Smooth muscle cell (in vitro differentiated cells): ENCODE data around the gene MLST8. TPM values are rescaled to one million over a fixed set of nuclear protein-coding genes. Genes with fewer than 3 reads are reported as not detected.
"Not testable (repeated sequence)": the region's sequence is repeated elsewhere in the genome, so short reads cannot be mapped to it uniquely, and the experiment has no call there.

Experiments
- DNase-seq: peaks from one replicate; lab custom pipeline; 2025; ENCODE audit not compliant: unreplicated experiment; lab: John Stamatoyannopoulos, UW
- H2AFZ ChIP-seq: fragments of 200-600 bp; sonication (generic); 2 replicates; pipeline ENCODE4 v1.6.0; 2016; ENCODE audit warnings: antibody characterized with exemption, low read depth, mild to moderate bottlenecking
- H3F3A ChIP-seq: fragments of 200-600 bp; sonication (generic); 2 replicates; pipeline ENCODE4 v1.6.0; 2017; ENCODE audit warnings: antibody characterized with exemption, low read depth
- H3K27ac ChIP-seq: fragments of 200-600 bp; sonication (generic); 2 replicates; pipeline ENCODE4 v1.5.1; 2016; ENCODE audit warnings: low read depth, mild to moderate bottlenecking
- H3K27me3 ChIP-seq: fragments of 200-600 bp; sonication (generic); 2 replicates; pipeline ENCODE4 v1.6.1; 2016; ENCODE audit warnings: low read depth, mild to moderate bottlenecking
- H3K36me3 ChIP-seq: fragments of 200-600 bp; sonication (generic); 2 replicates; pipeline ENCODE4 v1.5.1; 2016; ENCODE audit warnings: low read depth
- H3K4me1 ChIP-seq: fragments of 200-600 bp; sonication (generic); 2 replicates; pipeline ENCODE4 v1.5.1; 2016; ENCODE audit warnings: low read depth
- H3K4me2 ChIP-seq: fragments of 200-600 bp; sonication (generic); 2 replicates; pipeline ENCODE4 v1.6.0; 2016; ENCODE audit warnings: mild to moderate bottlenecking
- H3K4me3 ChIP-seq: fragments of 200-600 bp; sonication (generic); 2 replicates; pipeline ENCODE4 v1.5.1; 2016; ENCODE audit warnings: mild to moderate bottlenecking
- H3K79me2 ChIP-seq: fragments of 200-600 bp; sonication (generic); 2 replicates; pipeline ENCODE4 v1.6.0; 2016; ENCODE audit warnings: low read depth, mild to moderate bottlenecking
- H3K9ac ChIP-seq: fragments of 200-600 bp; sonication (generic); 2 replicates; pipeline ENCODE4 v1.6.0; 2016; ENCODE audit warnings: low read depth
- H3K9me3 ChIP-seq: fragments of 200-600 bp; sonication (generic); replicated peaks from 2 replicates; pipeline ENCODE4 v1.5.1; 2016; ENCODE audit warnings: low read depth
- H4K20me1 ChIP-seq: fragments of 200-600 bp; sonication (generic); 2 replicates; pipeline ENCODE4 v1.6.0; 2016; ENCODE audit warnings: low read depth
- WGBS: methylation state at CpG from one replicate; pipeline ENCODE4 v1.1.7; 2016; ENCODE audit warnings: low lambda C conversion rate; 5-methylcytosine and 5-hydroxymethylcytosine counted together
- polyA plus RNA-seq: library from polyadenylated mRNA; unstranded; fragments of >200 nt; fragmentation: Nextera tagmentation; extraction: Ambion mirVana; gene quantifications from 2 replicates; pipeline ENCODE4 v1.2.1, GENCODE V29; 2016
- total RNA-seq: library from RNA; depleted of rRNA; stranded (reverse); fragments of >200 nt; gene quantifications from 2 replicates; pipeline ENCODE4 v1.2.3, GENCODE V29; 2014
- TF ChIP-seq, protein P1 (sequence below): fragments of 200-600 bp; sonication (generic); IDR thresholded peaks from 2 replicates; pipeline ENCODE4 v1.5.1; 2017; ENCODE audit warnings: borderline replicate concordance, mild to moderate bottlenecking, antibody characterized with exemption; ENCODE audit not compliant: insufficient read depth, poor library complexity, severe bottlenecking

The MLST8 gene
- total and polyA plus RNA-seq, 2 experiments from 2014 or later = 37.2 to 67.0 TPM

DNA sequence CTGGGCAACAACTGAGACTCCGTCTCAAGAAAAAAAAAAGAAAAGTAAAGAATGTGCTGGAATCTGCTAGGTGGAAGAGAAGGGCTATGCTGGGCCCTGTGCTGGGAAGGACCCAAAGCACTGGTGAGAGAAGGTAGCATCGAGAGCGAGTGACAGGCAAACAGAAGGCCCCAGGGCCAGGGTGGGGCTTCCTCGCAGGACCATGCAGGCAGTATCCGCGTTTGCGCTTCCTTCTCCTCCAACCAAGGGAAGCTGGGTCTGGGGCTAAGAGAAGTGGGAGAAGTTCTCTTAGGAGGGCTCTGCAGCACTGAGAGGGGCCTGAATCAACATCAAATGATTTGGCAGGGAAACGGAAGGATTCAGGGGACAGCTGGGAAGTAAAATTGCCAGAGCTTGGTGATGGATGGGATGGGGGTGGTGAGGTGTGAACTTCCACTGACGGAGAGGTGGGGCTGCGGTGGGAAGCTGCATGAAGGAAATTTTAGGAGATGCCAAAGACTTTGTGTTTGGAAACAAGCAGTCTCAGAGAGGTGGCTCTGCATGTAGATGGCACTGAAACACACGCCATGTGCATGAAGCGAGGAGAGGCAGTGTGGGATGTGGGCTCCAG is 51.4 kb downstream of the MLST8 start:
- Histone ChIP-seq H3K36me3 (peaks cover 25% of the 10 kb centered on the region), H3K4me1 (no peaks in the 10 kb centered on the region), H3K4me3 (no peak overlapping the region), H2AFZ (no peak overlapping the region), H4K20me1 (peaks cover 63% of the 10 kb centered on the region), H3K4me2 (no peak overlapping the region), H3K9ac (no peak overlapping the region), H3K9me3 (no peaks in the 10 kb centered on the region), H3F3A (peaks cover 27% of the 10 kb centered on the region), H3K27me3 (no peaks in the 10 kb centered on the region), H3K79me2 (peaks cover 27% of the 10 kb centered on the region), H3K27ac (no peak overlapping the region)
- 99% methylated on average over 12 of the region's 12 CpGs for whole genome bisulfite sequencing
- no peak for DNase-seq
- TF ChIP-seq, protein P1, sequence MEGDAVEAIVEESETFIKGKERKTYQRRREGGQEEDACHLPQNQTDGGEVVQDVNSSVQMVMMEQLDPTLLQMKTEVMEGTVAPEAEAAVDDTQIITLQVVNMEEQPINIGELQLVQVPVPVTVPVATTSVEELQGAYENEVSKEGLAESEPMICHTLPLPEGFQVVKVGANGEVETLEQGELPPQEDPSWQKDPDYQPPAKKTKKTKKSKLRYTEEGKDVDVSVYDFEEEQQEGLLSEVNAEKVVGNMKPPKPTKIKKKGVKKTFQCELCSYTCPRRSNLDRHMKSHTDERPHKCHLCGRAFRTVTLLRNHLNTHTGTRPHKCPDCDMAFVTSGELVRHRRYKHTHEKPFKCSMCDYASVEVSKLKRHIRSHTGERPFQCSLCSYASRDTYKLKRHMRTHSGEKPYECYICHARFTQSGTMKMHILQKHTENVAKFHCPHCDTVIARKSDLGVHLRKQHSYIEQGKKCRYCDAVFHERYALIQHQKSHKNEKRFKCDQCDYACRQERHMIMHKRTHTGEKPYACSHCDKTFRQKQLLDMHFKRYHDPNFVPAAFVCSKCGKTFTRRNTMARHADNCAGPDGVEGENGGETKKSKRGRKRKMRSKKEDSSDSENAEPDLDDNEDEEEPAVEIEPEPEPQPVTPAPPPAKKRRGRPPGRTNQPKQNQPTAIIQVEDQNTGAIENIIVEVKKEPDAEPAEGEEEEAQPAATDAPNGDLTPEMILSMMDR = no peak

DNA sequence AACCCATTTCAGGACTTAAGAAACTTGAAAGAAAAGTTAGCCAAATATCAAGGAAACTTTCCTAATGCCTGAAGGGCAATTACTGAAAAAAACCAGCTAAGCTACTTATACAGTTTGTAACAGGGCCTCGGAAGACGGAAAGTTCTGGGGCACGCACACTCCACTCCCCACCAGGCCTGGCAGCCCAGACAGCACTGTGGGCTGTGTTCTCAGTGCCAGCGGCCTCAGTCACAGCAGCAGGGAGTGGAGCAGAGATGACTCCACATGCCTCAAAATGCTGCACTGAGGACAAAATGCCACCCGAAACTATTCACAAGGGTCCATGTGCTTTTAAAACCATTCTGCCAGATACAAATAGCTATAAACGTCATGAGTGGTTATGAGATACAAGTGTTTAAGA is 52.5 kb downstream of the MLST8 start:
- no peak overlapping the region for H3K4me2 ChIP-seq
- H3K79me2 ChIP-seq = peaks cover 38% of the 10 kb centered on the region
- H3K9me3 ChIP-seq = no peaks in the 10 kb centered on the region
- H3K36me3 ChIP-seq = peaks cover 33% of the 10 kb centered on the region
- H2AFZ ChIP-seq = no peak overlapping the region
- peaks cover 64% of the 10 kb centered on the region for H4K20me1 ChIP-seq
- no peak overlapping the region for H3K9ac ChIP-seq
- peaks cover 17% of the 10 kb centered on the region for H3F3A ChIP-seq
- H3K27ac ChIP-seq = no peak overlapping the region
- WGBS = 97% methylated on average over 6 of the region's 6 CpGs
- no peaks in the 10 kb centered on the region for H3K27me3 ChIP-seq
- H3K4me3 ChIP-seq = no peak overlapping the region
- H3K4me1 ChIP-seq = no peaks in the 10 kb centered on the region
- TF ChIP-seq, protein P1 = no peak
- DNase-seq = no peak

DNA sequence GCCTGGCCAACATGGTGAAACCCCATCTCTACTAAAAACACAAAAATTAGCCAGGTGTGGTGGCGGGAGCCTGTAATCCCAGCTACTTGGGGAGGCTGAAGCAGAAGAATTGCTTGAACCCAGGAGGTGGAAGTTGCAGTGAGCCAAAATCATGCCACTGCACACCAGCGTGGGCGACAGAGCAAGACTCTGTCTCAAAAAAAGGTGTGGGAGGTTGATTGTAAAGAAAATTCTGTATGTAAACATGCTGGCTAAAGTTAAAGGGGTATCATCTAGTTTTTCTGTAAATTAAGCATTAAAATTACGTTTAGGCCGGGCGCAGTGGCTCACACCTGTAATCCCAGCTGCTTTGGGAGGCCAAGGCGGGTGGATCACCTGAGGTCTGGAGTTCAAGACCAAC is 53.3 kb downstream of the MLST8 start:
- H3K36me3 ChIP-seq = peaks cover 33% of the 10 kb centered on the region

More for the DNA sequence above, 53.3 kb downstream of the MLST8 start:
- not testable (repeated sequence) for H2AFZ ChIP-seq, DNase-seq, H3K9me3 ChIP-seq, H3K4me1 ChIP-seq, H3K27me3 ChIP-seq, H3K9ac ChIP-seq, H3K4me2 ChIP-seq, H3K27ac ChIP-seq, H3K4me3 ChIP-seq
- WGBS = 98% methylated on average over 7 of the region's 7 CpGs
- H3F3A ChIP-seq = peaks cover 15% of the 10 kb centered on the region
- peaks cover 46% of the 10 kb centered on the region for H3K79me2 ChIP-seq
- peaks cover 70% of the 10 kb centered on the region for H4K20me1 ChIP-seq

Other genes with a start within 250 kb of the MLST8 start
- 125 and 176 TPM in 2 replicates for gene NDUFB10, start 245.9 kb upstream of the MLST8 start, total RNA-seq
- 278 and 295 TPM in 2 replicates for gene NDUFB10, start 245.9 kb upstream of the MLST8 start, polyA plus RNA-seq
- gene RPS2, start 240.6 kb upstream of the MLST8 start, total RNA-seq = 2,263 and 2,576 TPM in 2 replicates
- 2,041 and 2,061 TPM in 2 replicates for gene RPS2, start 240.6 kb upstream of the MLST8 start, polyA plus RNA-seq
- gene RNF151, start 238.6 kb upstream of the MLST8 start, total RNA-seq = not detected in 2 replicates
- not detected in 2 replicates for gene RNF151, start 238.6 kb upstream of the MLST8 start, polyA plus RNA-seq
- 25.8 and 28.5 TPM in 2 replicates for gene TBL3, start 233.4 kb upstream of the MLST8 start, total RNA-seq
- 62.0 and 81.7 TPM in 2 replicates for gene TBL3, start 233.4 kb upstream of the MLST8 start, polyA plus RNA-seq
- gene NOXO1, start 224.0 kb upstream of the MLST8 start, total RNA-seq = 0.13 TPM in 1 of 2 replicates, not detected in the other
- gene NOXO1, start 224.0 kb upstream of the MLST8 start, polyA plus RNA-seq = 0.35 and 1.7 TPM in 2 replicates
- gene GFER, start 221.3 kb upstream of the MLST8 start, total RNA-seq = 12.1 and 15.1 TPM in 2 replicates
- gene GFER, start 221.3 kb upstream of the MLST8 start, polyA plus RNA-seq = 33.5 and 41.2 TPM in 2 replicates
- 3.0 and 4.4 TPM in 2 replicates for gene SYNGR3, start 215.5 kb upstream of the MLST8 start, total RNA-seq
- gene SYNGR3, start 215.5 kb upstream of the MLST8 start, polyA plus RNA-seq = 8.7 and 16.8 TPM in 2 replicates
- 23.2 and 27.2 TPM in 2 replicates for gene ZNF598, start 195.6 kb upstream of the MLST8 start, total RNA-seq
- 27.9 and 32.7 TPM in 2 replicates for gene ZNF598, start 195.6 kb upstream of the MLST8 start, polyA plus RNA-seq
- gene NPW, start 185.7 kb upstream of the MLST8 start, total RNA-seq = 13.1 and 30.9 TPM in 2 replicates
- gene NPW, start 185.7 kb upstream of the MLST8 start, polyA plus RNA-seq = 185 and 193 TPM in 2 replicates
- gene NHERF2, start 178.6 kb upstream of the MLST8 start, total RNA-seq = 14.4 and 21.8 TPM in 2 replicates
- gene NHERF2, start 178.6 kb upstream of the MLST8 start, polyA plus RNA-seq = 40.2 and 56.8 TPM in 2 replicates
- gene NTHL1, start 157.6 kb upstream of the MLST8 start, total RNA-seq = 14.6 and 23.8 TPM in 2 replicates
- gene NTHL1, start 157.6 kb upstream of the MLST8 start, polyA plus RNA-seq = 36.5 and 39.3 TPM in 2 replicates
- 29.7 and 64.5 TPM in 2 replicates for gene TSC2, start 157.5 kb upstream of the MLST8 start, total RNA-seq
- gene TSC2, start 157.5 kb upstream of the MLST8 start, polyA plus RNA-seq = 74.7 and 110 TPM in 2 replicates
- 68.2 and 70.1 TPM in 2 replicates for gene PKD1, start 69.6 kb upstream of the MLST8 start, total RNA-seq
- gene PKD1, start 69.6 kb upstream of the MLST8 start, polyA plus RNA-seq = 47.9 and 71.3 TPM in 2 replicates
- not detected in 2 replicates for gene RAB26, start 56.8 kb upstream of the MLST8 start, total RNA-seq
- 1.3 and 3.4 TPM in 2 replicates for gene RAB26, start 56.8 kb upstream of the MLST8 start, polyA plus RNA-seq
- gene TRAF7, start 49.7 kb upstream of the MLST8 start, total RNA-seq = 52.6 and 59.9 TPM in 2 replicates
- 27.5 and 28.0 TPM in 2 replicates for gene TRAF7, start 49.7 kb upstream of the MLST8 start, polyA plus RNA-seq
- gene CASKIN1, start 8.8 kb upstream of the MLST8 start, total RNA-seq = 0.45 TPM in 2 replicates
- 0.09 and 0.77 TPM in 2 replicates for gene CASKIN1, start 8.8 kb upstream of the MLST8 start, polyA plus RNA-seq
- gene BRICD5, start 5.4 kb downstream of the MLST8 start, total RNA-seq = 2.0 and 2.4 TPM in 2 replicates
- gene BRICD5, start 5.4 kb downstream of the MLST8 start, polyA plus RNA-seq = 4.7 and 14.1 TPM in 2 replicates
- gene PGP, start 9.4 kb downstream of the MLST8 start, total RNA-seq = 17.2 and 21.6 TPM in 2 replicates
- gene PGP, start 9.4 kb downstream of the MLST8 start, polyA plus RNA-seq = 30.1 and 32.9 TPM in 2 replicates
- gene E4F1, start 18.1 kb downstream of the MLST8 start, total RNA-seq = 12.1 and 17.1 TPM in 2 replicates
- 22.4 and 25.9 TPM in 2 replicates for gene E4F1, start 18.1 kb downstream of the MLST8 start, polyA plus RNA-seq
- gene DNASE1L2, start 31.0 kb downstream of the MLST8 start, total RNA-seq = 0.13 TPM in 1 of 2 replicates, not detected in the other
- gene DNASE1L2, start 31.0 kb downstream of the MLST8 start, polyA plus RNA-seq = 0.25 and 1.6 TPM in 2 replicates
- gene ECI1, start 46.1 kb downstream of the MLST8 start, total RNA-seq = 23.6 and 45.7 TPM in 2 replicates
- 86.9 and 89.2 TPM in 2 replicates for gene ECI1, start 46.1 kb downstream of the MLST8 start, polyA plus RNA-seq
- gene RNPS1, start 62.7 kb downstream of the MLST8 start, total RNA-seq = 82.9 and 87.9 TPM in 2 replicates
- gene RNPS1, start 62.7 kb downstream of the MLST8 start, polyA plus RNA-seq = 192 and 206 TPM in 2 replicates
- 0.76 and 2.2 TPM in 2 replicates for gene ABCA3, start 135.3 kb downstream of the MLST8 start, total RNA-seq
- 1.4 and 1.7 TPM in 2 replicates for gene ABCA3, start 135.3 kb downstream of the MLST8 start, polyA plus RNA-seq
- 3.6 and 4.9 TPM in 2 replicates for gene CCNF, start 224.0 kb downstream of the MLST8 start, total RNA-seq
- 6.6 and 12.8 TPM in 2 replicates for gene CCNF, start 224.0 kb downstream of the MLST8 start, polyA plus RNA-seq